Prostate gland (tissue), 2 donors: Measurements from ENCODE around the gene CD38. TPM values are rescaled to one million over a fixed set of nuclear protein-coding genes. Genes with fewer than 3 reads are reported as not detected.

ENCODE experiments used
- DNase-seq: peaks from one replicate; pipeline ENCODE4 v3.0.0-alpha.2; 2019; ENCODE audit warnings: low spot score
- H3K27ac ChIP-seq, 2 donors: fragments of 200-600 bp; sonication (generic); 2 replicates each; pipeline ENCODE4 v1.5.1; 2017 to 2019
- H3K27me3 ChIP-seq: fragments of 200-600 bp; sonication (generic); replicated peaks from 2 replicates; pipeline ENCODE4 v1.5.1; 2019; ENCODE audit not compliant: insufficient read depth
- H3K36me3 ChIP-seq, 2 donors: fragments of 200-600 bp; sonication (generic); 1 replicate in 1 of 2; 2 replicates in 1 of 2; pipeline versions ENCODE4 v1.5.1 to v1.8.1; 2017 to 2019
- H3K4me1 ChIP-seq: fragments of 200-600 bp; sonication (generic); replicated peaks from 2 replicates; pipeline ENCODE4 v1.5.1; 2019
- H3K4me3 ChIP-seq, 2 donors: fragments of 200-600 bp; sonication (generic); 2 replicates each; pipeline ENCODE4 v1.5.1; 2017 to 2019
- H3K9me3 ChIP-seq: fragments of 200-600 bp; sonication (generic); 2 replicates; pipeline ENCODE4 v1.5.1; 2017
- CTCF ChIP-seq, 4 experiments: fragments of 200-600 bp in 2 of 4; fragments of 450-650 bp in 2 of 4; sonication (generic) in 2 of 4; IDR thresholded peaks; 1 replicate in 3 of 4; 2 replicates in 1 of 4; pipeline ENCODE4 v1.5.1; 2016 to 2019; ENCODE audit warnings: antibody characterized with exemption in 4 of 4, mild to moderate bottlenecking in 2 of 4, moderate library complexity in 2 of 4
- POLR2A ChIP-seq: fragments of 450-650 bp; IDR thresholded peaks from one replicate; pipeline ENCODE4 v1.6.1; 2016; ENCODE audit warnings: antibody characterized with exemption, mild to moderate bottlenecking
- POLR2AphosphoS5 ChIP-seq: sonication (generic); formaldehyde crosslinking; IDR thresholded peaks from one replicate; pipeline ENCODE4 v1.6.1; 2017; ENCODE audit warnings: antibody characterized with exemption
- WGBS: methylation state at CpG from one replicate; pipeline ENCODE4 v1.1.5; 2018; 5-methylcytosine and 5-hydroxymethylcytosine counted together
- intact Hi-C: fragments of 100-400 bp; cut with DNase I; formaldehyde crosslinking; loops from one replicate; pipeline ENCODE4 v1.14.2; 2022
- total RNA-seq, 2 donors: library from RNA; depleted of rRNA; stranded (reverse); fragments of >200 nt; gene quantifications; one replicate each; pipeline ENCODE4 v1.1.0, GENCODE V29; 2016

Gene CD38
- total RNA-seq, 2 donors from 2014 or later = 4.6 to 9.9 TPM

- no peaks in the 10 kb centered on the region for H3K9me3 ChIP-seq
- H3K4me3 ChIP-seq = no peak overlapping the region
- no peak overlapping the region for H3K27ac ChIP-seq
- TF ChIP-seq POLR2AphosphoS5 (no peak), CTCF (IDR thresholded peaks at IDR 0.05) (no peak), POLR2A (no peak)
- no peak for DNase-seq
- H3K27me3 ChIP-seq = no peaks in the 10 kb centered on the region
- intact Hi-C loops = no loop called here
- 84% methylated on average over 6 of the region's 6 CpGs for WGBS
- H3K36me3 ChIP-seq = no peaks in the 10 kb centered on the region
- H3K4me1 ChIP-seq = no peaks in the 10 kb centered on the region
Measured at GRCh38 chr4:15753081-15753480, 25.0 kb upstream of the CD38 start.

- TF ChIP-seq POLR2A = no peak
- TF ChIP-seq POLR2AphosphoS5 = no peak
- TF ChIP-seq CTCF (IDR thresholded peaks at IDR 0.05) = no peak
- no peaks in the 10 kb centered on the region for H3K27me3 ChIP-seq
- H3K4me3 ChIP-seq = no peak overlapping the region
- DNase-seq = no peak
- H3K27ac ChIP-seq = no peak overlapping the region
- no peaks in the 10 kb centered on the region for H3K9me3 ChIP-seq
- intact Hi-C loops = no loop called here
- no peaks in the 10 kb centered on the region for H3K36me3 ChIP-seq
- no peaks in the 10 kb centered on the region for H3K4me1 ChIP-seq
- 56% methylated on average over 4 of the region's 4 CpGs for WGBS
Measured at GRCh38 chr4:15753786-15754185, 24.3 kb upstream of the CD38 start.

- 40% methylated on average over 4 of the region's 4 CpGs for WGBS
- intact Hi-C loops = no loop called here
Measured at GRCh38 chr4:15754323-15754722, 23.8 kb upstream of the CD38 start.

GRCh38 chr4:15755321-15756155 lies 22.6 kb upstream of the CD38 start:
- TF ChIP-seq POLR2AphosphoS5 = no peak
- no peak for TF ChIP-seq CTCF (IDR thresholded peaks at IDR 0.05)
- no peak for TF ChIP-seq POLR2A
- no peak for DNase-seq
- Histone ChIP-seq H3K9me3 (no peaks in the 10 kb centered on the region), H3K27ac (no peak overlapping the region), H3K36me3 (no peaks in the 10 kb centered on the region), H3K4me3 (no peak overlapping the region), H3K27me3 (no peaks in the 10 kb centered on the region), H3K4me1 (no peaks in the 10 kb centered on the region)
- intact Hi-C loops = no loop called here
- 92% methylated on average over 4 of the region's 4 CpGs for WGBS

More at GRCh38 chr4:15754323-15754722, 23.8 kb upstream of the CD38 start:
- Histone ChIP-seq H3K9me3 (no peaks in the 10 kb centered on the region), H3K4me1 (no peaks in the 10 kb centered on the region), H3K27me3 (no peaks in the 10 kb centered on the region), H3K4me3 (no peak overlapping the region), H3K27ac (no peak overlapping the region), H3K36me3 (no peaks in the 10 kb centered on the region)
- TF ChIP-seq POLR2A (no peak), CTCF (IDR thresholded peaks at IDR 0.05) (no peak), POLR2AphosphoS5 (no peak)
- DNase-seq = no peak

GRCh38 chr4:15756361-15756861 lies 21.7 kb upstream of the CD38 start:
- Histone ChIP-seq H3K27ac (no peak overlapping the region), H3K27me3 (no peaks in the 10 kb centered on the region), H3K9me3 (no peaks in the 10 kb centered on the region), H3K4me1 (no peaks in the 10 kb centered on the region), H3K4me3 (no peak overlapping the region), H3K36me3 (no peaks in the 10 kb centered on the region)
- DNase-seq = no peak
- intact Hi-C loops = no loop called here
- 65% methylated on average over 6 of the region's 6 CpGs for WGBS
- TF ChIP-seq POLR2A (no peak), POLR2AphosphoS5 (no peak), CTCF (IDR thresholded peaks at IDR 0.05) (no peak)
